Measurements from ENCODE around the gene CDH12.
A peak's percentile ranks its signal among the peaks of the same experiment; 100 is the strongest.

The CDH12 gene

DNA sequence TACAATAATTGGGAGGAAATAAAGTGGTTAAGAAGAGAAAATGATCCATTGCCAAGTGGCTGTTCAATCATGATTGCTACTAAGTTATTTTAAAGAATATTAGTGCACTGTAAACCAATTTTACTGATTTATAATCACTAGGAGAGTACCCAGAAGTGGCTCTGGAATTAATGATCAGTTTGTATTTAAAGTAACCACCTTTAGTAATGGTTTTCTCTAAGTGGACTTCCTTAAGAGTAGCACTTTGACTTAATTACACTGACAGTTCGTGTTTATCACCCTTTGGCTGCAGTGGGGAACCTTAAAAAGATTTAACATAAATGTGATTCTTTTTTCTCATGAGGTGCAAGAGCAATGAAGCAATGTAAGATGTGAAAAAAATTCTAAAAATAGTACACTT lies 310.8 kb downstream of the CDH12 start:
- TF ChIP-seq YY1 (IDR thresholded peaks at IDR 0.05; ENCODE audit: low read depth) (no peak), CREB1 (IDR thresholded peaks at IDR 0.05; ENCODE audit: low read depth) (no peak)

DNA sequence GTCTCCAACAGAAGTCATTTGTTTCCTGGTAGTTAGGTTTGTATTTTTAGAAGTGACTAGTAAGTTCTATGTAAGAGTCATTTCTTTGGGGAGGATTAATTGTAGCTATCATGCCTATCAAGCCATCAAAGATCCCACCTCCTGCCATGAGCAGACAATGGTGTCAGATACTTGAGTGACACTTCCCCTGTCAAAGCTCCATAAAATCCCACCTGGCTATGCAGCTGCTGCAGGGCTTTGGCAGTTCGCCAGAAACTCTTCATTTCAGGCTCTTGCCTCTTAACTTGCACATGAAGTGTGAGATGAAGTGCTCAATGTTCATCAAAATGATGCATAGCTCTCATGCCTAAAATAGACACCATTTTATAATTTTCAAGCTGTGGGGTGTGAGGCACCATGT lies 312.1 kb downstream of the CDH12 start:
- TF ChIP-seq, protein P1, sequence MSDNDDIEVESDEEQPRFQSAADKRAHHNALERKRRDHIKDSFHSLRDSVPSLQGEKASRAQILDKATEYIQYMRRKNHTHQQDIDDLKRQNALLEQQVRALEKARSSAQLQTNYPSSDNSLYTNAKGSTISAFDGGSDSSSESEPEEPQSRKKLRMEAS (IDR thresholded peaks at IDR 0.05) = no peak
- TF ChIP-seq NFIC (IDR thresholded peaks at IDR 0.05) = peak; percentile 67

DNA sequence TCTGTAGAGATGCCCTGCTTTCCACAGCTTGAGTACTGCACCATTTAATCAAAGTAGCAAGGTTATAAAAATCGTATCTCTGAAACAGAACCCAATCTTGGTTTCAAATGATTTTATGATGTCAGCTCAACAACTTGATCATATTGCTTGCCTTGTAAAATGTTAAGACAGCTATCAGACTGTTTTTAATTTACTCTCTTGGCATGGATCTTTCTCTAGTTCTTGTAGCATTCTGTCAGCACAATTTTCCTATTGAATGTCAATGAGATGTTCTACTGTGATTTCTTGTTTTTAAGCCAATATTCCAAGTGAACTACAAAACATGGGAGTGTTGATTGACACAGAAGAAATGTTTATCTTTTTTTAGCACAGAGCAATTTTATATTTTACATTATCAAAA lies 313.4 kb downstream of the CDH12 start:
- TF ChIP-seq TCF12 (IDR thresholded peaks at IDR 0.05; ENCODE audit: low read depth) (no peak), RAD21 (IDR thresholded peaks at IDR 0.05; ENCODE audit: low read depth) (no peak), FOXM1 (IDR thresholded peaks at IDR 0.05; ENCODE audit: borderline replicate concordance, low read depth) (no peak), EGR1 (IDR thresholded peaks at IDR 0.05) (no peak), EP300 (IDR thresholded peaks at IDR 0.05; ENCODE audit: borderline replicate concordance) (no peak), CREB1 (IDR thresholded peaks at IDR 0.05; ENCODE audit: low read depth) (no peak), NFIC (IDR thresholded peaks at IDR 0.05) (no peak), ZBTB7A (IDR thresholded peaks at IDR 0.05; ENCODE audit: low read depth) (no peak), YY1 (IDR thresholded peaks at IDR 0.05; ENCODE audit: low read depth) (no peak), CEBPB (IDR thresholded peaks at IDR 0.05) (no peak), TAF1 (IDR thresholded peaks at IDR 0.05; ENCODE audit: low read depth) (no peak), TEAD4 (IDR thresholded peaks at IDR 0.05) (no peak)
- TF ChIP-seq, protein P2, sequence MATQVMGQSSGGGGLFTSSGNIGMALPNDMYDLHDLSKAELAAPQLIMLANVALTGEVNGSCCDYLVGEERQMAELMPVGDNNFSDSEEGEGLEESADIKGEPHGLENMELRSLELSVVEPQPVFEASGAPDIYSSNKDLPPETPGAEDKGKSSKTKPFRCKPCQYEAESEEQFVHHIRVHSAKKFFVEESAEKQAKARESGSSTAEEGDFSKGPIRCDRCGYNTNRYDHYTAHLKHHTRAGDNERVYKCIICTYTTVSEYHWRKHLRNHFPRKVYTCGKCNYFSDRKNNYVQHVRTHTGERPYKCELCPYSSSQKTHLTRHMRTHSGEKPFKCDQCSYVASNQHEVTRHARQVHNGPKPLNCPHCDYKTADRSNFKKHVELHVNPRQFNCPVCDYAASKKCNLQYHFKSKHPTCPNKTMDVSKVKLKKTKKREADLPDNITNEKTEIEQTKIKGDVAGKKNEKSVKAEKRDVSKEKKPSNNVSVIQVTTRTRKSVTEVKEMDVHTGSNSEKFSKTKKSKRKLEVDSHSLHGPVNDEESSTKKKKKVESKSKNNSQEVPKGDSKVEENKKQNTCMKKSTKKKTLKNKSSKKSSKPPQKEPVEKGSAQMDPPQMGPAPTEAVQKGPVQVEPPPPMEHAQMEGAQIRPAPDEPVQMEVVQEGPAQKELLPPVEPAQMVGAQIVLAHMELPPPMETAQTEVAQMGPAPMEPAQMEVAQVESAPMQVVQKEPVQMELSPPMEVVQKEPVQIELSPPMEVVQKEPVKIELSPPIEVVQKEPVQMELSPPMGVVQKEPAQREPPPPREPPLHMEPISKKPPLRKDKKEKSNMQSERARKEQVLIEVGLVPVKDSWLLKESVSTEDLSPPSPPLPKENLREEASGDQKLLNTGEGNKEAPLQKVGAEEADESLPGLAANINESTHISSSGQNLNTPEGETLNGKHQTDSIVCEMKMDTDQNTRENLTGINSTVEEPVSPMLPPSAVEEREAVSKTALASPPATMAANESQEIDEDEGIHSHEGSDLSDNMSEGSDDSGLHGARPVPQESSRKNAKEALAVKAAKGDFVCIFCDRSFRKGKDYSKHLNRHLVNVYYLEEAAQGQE (IDR thresholded peaks at IDR 0.05; ENCODE audit: low read depth) = no peak
- TF ChIP-seq, protein P1 (IDR thresholded peaks at IDR 0.05) = no peak
- TF ChIP-seq, protein P3, sequence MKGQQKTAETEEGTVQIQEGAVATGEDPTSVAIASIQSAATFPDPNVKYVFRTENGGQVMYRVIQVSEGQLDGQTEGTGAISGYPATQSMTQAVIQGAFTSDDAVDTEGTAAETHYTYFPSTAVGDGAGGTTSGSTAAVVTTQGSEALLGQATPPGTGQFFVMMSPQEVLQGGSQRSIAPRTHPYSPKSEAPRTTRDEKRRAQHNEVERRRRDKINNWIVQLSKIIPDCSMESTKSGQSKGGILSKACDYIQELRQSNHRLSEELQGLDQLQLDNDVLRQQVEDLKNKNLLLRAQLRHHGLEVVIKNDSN (IDR thresholded peaks at IDR 0.05) = no peak

DNA sequence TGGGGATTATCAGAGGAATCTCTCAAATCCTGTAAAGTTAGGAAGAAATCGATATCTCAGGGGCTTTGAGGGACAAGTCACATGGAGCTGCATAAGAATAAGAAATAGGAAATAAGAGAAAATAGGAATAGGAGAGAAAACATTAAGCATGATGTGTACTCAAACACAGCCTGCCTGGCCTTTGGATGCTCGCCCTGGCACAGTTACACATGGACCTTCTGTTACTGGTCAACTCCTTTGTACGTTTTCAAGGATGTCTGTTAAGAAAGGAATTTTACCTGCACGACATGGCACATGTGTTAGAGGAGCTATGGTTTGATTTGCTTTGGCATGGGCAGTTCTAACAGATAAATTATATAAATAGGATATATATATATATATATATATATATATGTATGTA lies 321.2 kb downstream of the CDH12 start:
- TF ChIP-seq NFIC (IDR thresholded peaks at IDR 0.05) (no peak), TCF12 (IDR thresholded peaks at IDR 0.05; ENCODE audit: low read depth) (no peak), TAF1 (IDR thresholded peaks at IDR 0.05; ENCODE audit: low read depth) (no peak), CEBPB (IDR thresholded peaks at IDR 0.05) (no peak), EP300 (IDR thresholded peaks at IDR 0.05; ENCODE audit: borderline replicate concordance) (no peak), FOXM1 (IDR thresholded peaks at IDR 0.05; ENCODE audit: borderline replicate concordance, low read depth) (no peak), RAD21 (IDR thresholded peaks at IDR 0.05; ENCODE audit: low read depth) (no peak), TEAD4 (IDR thresholded peaks at IDR 0.05) (no peak), ZBTB7A (IDR thresholded peaks at IDR 0.05; ENCODE audit: low read depth) (no peak), CREB1 (IDR thresholded peaks at IDR 0.05; ENCODE audit: low read depth) (no peak), EGR1 (IDR thresholded peaks at IDR 0.05) (no peak), YY1 (IDR thresholded peaks at IDR 0.05; ENCODE audit: low read depth) (no peak)
- TF ChIP-seq, protein P3 (IDR thresholded peaks at IDR 0.05) = no peak
- TF ChIP-seq, protein P2 (IDR thresholded peaks at IDR 0.05; ENCODE audit: low read depth) = no peak
- TF ChIP-seq, protein P1 (IDR thresholded peaks at IDR 0.05) = no peak

DNA sequence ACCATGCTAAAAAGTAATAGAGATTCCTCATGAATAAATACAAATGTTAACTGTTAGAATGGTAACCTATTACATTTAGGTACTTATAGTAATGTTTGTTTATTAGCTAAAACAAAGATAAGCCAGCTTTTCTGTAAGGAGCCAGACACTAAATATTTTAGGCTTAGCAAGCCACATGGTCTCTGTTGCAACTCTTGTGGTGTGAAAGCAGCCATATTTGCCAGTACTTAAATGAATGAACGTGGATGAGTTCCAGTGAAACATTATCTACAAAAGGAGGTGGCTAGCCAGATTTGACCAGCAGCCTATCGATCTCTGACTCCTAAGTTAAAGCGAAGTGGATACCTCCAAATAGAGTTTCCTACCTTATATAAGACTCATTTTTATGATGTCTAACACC lies 331.6 kb downstream of the CDH12 start:
- TF ChIP-seq TEAD4 (IDR thresholded peaks at IDR 0.05) = no peak
- TF ChIP-seq, protein P2 (IDR thresholded peaks at IDR 0.05; ENCODE audit: low read depth) = no peak
- no peak for TF ChIP-seq TAF1 (IDR thresholded peaks at IDR 0.05; ENCODE audit: low read depth)
- TF ChIP-seq ZBTB7A (IDR thresholded peaks at IDR 0.05; ENCODE audit: low read depth) = no peak
